GM12878 (cell line): Measurements from ENCODE around the gene EHF. TPM values are rescaled to one million over a fixed set of nuclear protein-coding genes. Genes with fewer than 3 reads are reported as not detected.

Experiments used
- ATAC-seq: fragments of 200-7000 bp; cut with Tn5 transposase; 3 replicates; pipeline ENCODE4 v1.9.1; 2020; ENCODE audit warnings: mild to moderate bottlenecking, moderate library complexity
- BruUV-seq: library from RNA; stranded (reverse); fragments of 400-500 nt; replicated peaks from 2 replicates; lab custom pipeline; 2021; lab: Mats Ljungman, UMichigan
- CTCF ChIA-PET: fragments of 300-600 bp; sonication (Branson Sonifier 250); formaldehyde crosslinking; extraction: SDS; loops from one replicate; lab custom pipeline; 2021; ENCODE audit warnings: inconsistent platforms; lab: Yijun Ruan, JAX
- POLR2A ChIA-PET: fragments of 350-600 bp; formaldehyde crosslinking; extraction: SDS; loops from one replicate; lab custom pipeline; 2021; ENCODE audit warnings: inconsistent platforms; lab: Charles Lee
- RAD21 ChIA-PET: fragments of 300-600 bp; sonication (Branson Sonifier 250); formaldehyde crosslinking; loops from one replicate; lab custom pipeline; 2023; ENCODE audit warnings: antibody characterized with exemption; ENCODE audit not compliant: unreplicated experiment; lab: Charles Lee
- SMC1A ChIA-PET: fragments of 300-600 bp; sonication (Branson Sonifier 250); formaldehyde crosslinking; loops from one replicate; lab custom pipeline; 2023; ENCODE audit not compliant: unreplicated experiment, uncharacterized antibody; lab: Charles Lee
- DNase-seq: peaks from one replicate; pipeline ENCODE4 v3.0.0-alpha.2; 2011; ENCODE audit warnings: low read depth, low spot score
- FAIRE-seq: peaks from 3 replicates; lab custom pipeline; 2011; peaks lifted over from hg19 to GRCh38; lab: Jason Lieb, UNC
- H2AFZ ChIP-seq: 2 replicates; pipeline ENCODE4 v1.6.0; 2011; ENCODE audit warnings: low read depth, low read length, control low read depth; ENCODE audit not compliant: control insufficient read depth
- H3K27ac ChIP-seq: 2 replicates; pipeline ENCODE4 v1.5.1; 2011; ENCODE audit warnings: control low read depth; ENCODE audit not compliant: control insufficient read depth, insufficient read depth
- H3K27me3 ChIP-seq, 2 experiments: replicated peaks in 1 of 2; 2 replicates each; pipeline versions ENCODE4 v1.6.0 to v1.6.1; 2011; ENCODE audit warnings: low read length in 1 of 2; ENCODE audit not compliant: control insufficient read depth in 2 of 2, insufficient read depth in 2 of 2
- H3K36me3 ChIP-seq, 2 experiments: 2 replicates each; pipeline ENCODE4 v1.5.1; 2011; ENCODE audit warnings: low read length in 1 of 2; ENCODE audit not compliant: control insufficient read depth in 2 of 2, insufficient read depth in 2 of 2
- H3K4me1 ChIP-seq: 2 replicates; pipeline ENCODE4 v1.6.1; 2011; ENCODE audit warnings: mild to moderate bottlenecking, low read length, moderate library complexity, mixed read lengths; ENCODE audit not compliant: control insufficient read depth, insufficient read depth
- H3K4me2 ChIP-seq: 2 replicates; pipeline ENCODE4 v1.6.0; 2011; ENCODE audit warnings: control low read depth; ENCODE audit not compliant: control insufficient read depth, insufficient read depth
- H3K4me3 ChIP-seq: fragments of 200-600 bp; sonication (generic); 2 replicates; pipeline ENCODE4 v1.5.1; 2016
- H3K79me2 ChIP-seq: 2 replicates; pipeline ENCODE4 v1.6.0; 2011; ENCODE audit warnings: low read length; ENCODE audit not compliant: control insufficient read depth, insufficient read depth
- H3K9ac ChIP-seq: 2 replicates; pipeline ENCODE4 v1.8.0; 2011; ENCODE audit warnings: low read length, control low read depth, mixed read lengths; ENCODE audit not compliant: control insufficient read depth, insufficient read depth
- H3K9me3 ChIP-seq: replicated peaks from 3 replicates; pipeline ENCODE4 v1.5.1; 2011; ENCODE audit warnings: mild to moderate bottlenecking, low read length; ENCODE audit not compliant: control insufficient read depth, insufficient read depth
- H4K20me1 ChIP-seq: 2 replicates; pipeline ENCODE4 v1.6.0; 2011; ENCODE audit not compliant: control insufficient read depth, insufficient read depth
- BCL3 ChIP-seq: IDR thresholded peaks from 2 replicates; pipeline ENCODE4 v1.6.1; 2011; ENCODE audit warnings: borderline replicate concordance, low read depth, mild to moderate bottlenecking, moderate library complexity, low read length; ENCODE audit not compliant: insufficient read depth, poor library complexity, severe bottlenecking
- BCLAF1 ChIP-seq: fragments of 450-650 bp; IDR thresholded peaks from 2 replicates; pipeline ENCODE4 v1.6.1; 2017; ENCODE audit warnings: antibody characterized with exemption, mild to moderate bottlenecking, moderate library complexity
- GABPA ChIP-seq: IDR thresholded peaks from 2 replicates; pipeline ENCODE4 v1.6.1; 2014; ENCODE audit warnings: antibody characterized with exemption, low read depth, mild to moderate bottlenecking, inconsistent platforms
- HDGF ChIP-seq: fragments of 450-650 bp; IDR thresholded peaks from 2 replicates; pipeline ENCODE4 v1.6.1; 2016; ENCODE audit warnings: antibody characterized with exemption
- MEF2B ChIP-seq: fragments of 450-650 bp; IDR thresholded peaks from 2 replicates; pipeline ENCODE4 v1.6.1; 2018; ENCODE audit warnings: mild to moderate bottlenecking, moderate library complexity; ENCODE audit not compliant: partially characterized antibody, poor library complexity, severe bottlenecking
- NFYB ChIP-seq: IDR thresholded peaks from 2 replicates; pipeline ENCODE4 v1.6.1; 2011; ENCODE audit warnings: low read depth, mild to moderate bottlenecking, low read length, improper control_type of control experiment, moderate library complexity; ENCODE audit not compliant: insufficient read depth
- NR2F1 ChIP-seq: fragments of 450-650 bp; conservative IDR thresholded peaks from 2 replicates; pipeline ENCODE4 v1.6.1; 2017; ENCODE audit warnings: mild to moderate bottlenecking
- PML ChIP-seq: IDR thresholded peaks from 2 replicates; pipeline ENCODE4 v1.6.1; 2012; ENCODE audit warnings: low read length, inconsistent platforms
- SREBF2 ChIP-seq: IDR thresholded peaks from 2 replicates; pipeline ENCODE4 v1.6.1; 2012; ENCODE audit warnings: mild to moderate bottlenecking, low read length
- ZBED1 ChIP-seq: IDR thresholded peaks from 2 replicates; pipeline ENCODE4 v1.6.1; 2016; ENCODE audit warnings: borderline replicate concordance
- ZNF384 ChIP-seq: IDR thresholded peaks from 2 replicates; pipeline ENCODE4 v1.6.1; 2012; ENCODE audit warnings: low read depth, mild to moderate bottlenecking, low read length, improper control_type of control experiment, borderline replicate concordance
- WGBS: methylation state at CpG from one replicate; pipeline ENCODE4 v1.1.6; 2016; ENCODE audit warnings: low lambda C conversion rate; ENCODE audit not compliant: insufficient replicate concordance, insufficient coverage; ENCODE audit errors: missing lambda C conversion rate; 5-methylcytosine and 5-hydroxymethylcytosine counted together
- in situ Hi-C: fragments of 300-500 bp; cut with MboI; formaldehyde crosslinking; loops from 9 replicates; pipeline ENCODE4 v1.14.3; 2018; ENCODE audit warnings: mixed read lengths
- intact Hi-C: fragments of 100-400 bp; cut with micrococcal nuclease; formaldehyde crosslinking; loops from one replicate; pipeline ENCODE4 v1.14.2; 2022; ENCODE audit not compliant: unreplicated experiment
- polyA plus RNA-seq, 11 experiments: library from polyadenylated mRNA; depleted of rRNA in 4 of 11; unstranded in 6 of 11; stranded (reverse) in 5 of 11; fragments of >200 nt; fragmentation: Nextera tagmentation in 4 of 11; fragmentation: Illumina TruSeq in 1 of 11; extraction: Ambion mirVana in 4 of 11; extraction: Trizol in 1 of 11; gene quantifications; 1 replicate in 1 of 11; 2 replicates in 10 of 11; pipeline versions ENCODE4 v1.2.1 to v1.2.3, GENCODE V29; 2011 to 2016; ENCODE audit warnings: inconsistent platforms in 2 of 11, missing spikeins in 2 of 11, low read depth in 1 of 11
- total RNA-seq, 4 experiments: library from RNA; depleted of rRNA in 3 of 4; stranded (reverse); fragments of >200 nt in 3 of 4; fragmentation: Illumina TruSeq in 1 of 4; extraction: Trizol in 1 of 4; gene quantifications; 2 replicates each; pipeline versions ENCODE4 v1.2.1 to v1.2.3, GENCODE V29; 2013 to 2021

The EHF gene
- total and polyA plus RNA-seq, 10 of the 15 experiments (the other 5 are each of a cell fraction or from before 2014, with no cell fraction given) = 0.04 to 0.33 (median 0.06) TPM; not detected in 6

- H3K27me3 ChIP-seq = peaks cover 0 to 5% of the 10 kb centered on the region in 2 experiments; a peak in 1 of 4 replicates
- intact Hi-C loops (no loop called here), in situ Hi-C loops (no loop called here)
- H3K36me3 ChIP-seq = no peaks in the 10 kb centered on the region
- ChIA-PET SMC1A (no interaction called here), CTCF (no interaction called here)
- no peak overlapping the region for H3K27ac ChIP-seq
- no peak overlapping the region for H3K4me3 ChIP-seq
- TF ChIP-seq MEF2B (no peak), SREBF2 (no peak), BCLAF1 (no peak), BCL3 (no peak), ZBED1 (no peak), HDGF (no peak), ZNF384 (no peak), GABPA (no peak), NFYB (no peak), PML (no peak), NR2F1 (no peak)
- TF ChIP-seq, all 136 proteins: peak for 0
- BruUV-seq = no TSS peak
- no peaks in the 10 kb centered on the region; the same call in 2 of the 3 replicates for H3K9me3 ChIP-seq
- no peak overlapping the region for H3K4me2 ChIP-seq
- 83% methylated on average over 5 of the region's 5 CpGs for WGBS
- H3K9ac ChIP-seq = no peak overlapping the region
- RAD21 ChIA-PET = no interaction called here
- H3K4me1 ChIP-seq = peaks cover 23% of the 10 kb centered on the region
- H2AFZ ChIP-seq = no peak overlapping the region
- no peaks in the 10 kb centered on the region for H4K20me1 ChIP-seq
- H3K79me2 ChIP-seq = no peaks in the 10 kb centered on the region
- POLR2A ChIA-PET = no interaction called here
- no peak for FAIRE-seq
- DNase-seq = no peak
- ATAC-seq = no peak
These were observed 10.4 kb upstream of the EHF start for GRCh38 chr11:34610324-34611041.
